HG02981 (cell line): ENCODE measurements around the gene JMJD7.

Experiments used
- ATAC-seq: cut with Tn5 transposase; IDR thresholded peaks from one replicate; pipeline ENCODE4 v1.9.1; 2021; ENCODE audit warnings: mild to moderate bottlenecking, moderate library complexity; ENCODE audit not compliant: unreplicated experiment

JMJD7 gene

GRCh38 chr15:41881550-41881919 lies 53.6 kb downstream of the JMJD7 start:
- no peak for ATAC-seq

GRCh38 chr15:41881920-41882688 lies 54.2 kb downstream of the JMJD7 start:
- ATAC-seq = no peak

DNA sequence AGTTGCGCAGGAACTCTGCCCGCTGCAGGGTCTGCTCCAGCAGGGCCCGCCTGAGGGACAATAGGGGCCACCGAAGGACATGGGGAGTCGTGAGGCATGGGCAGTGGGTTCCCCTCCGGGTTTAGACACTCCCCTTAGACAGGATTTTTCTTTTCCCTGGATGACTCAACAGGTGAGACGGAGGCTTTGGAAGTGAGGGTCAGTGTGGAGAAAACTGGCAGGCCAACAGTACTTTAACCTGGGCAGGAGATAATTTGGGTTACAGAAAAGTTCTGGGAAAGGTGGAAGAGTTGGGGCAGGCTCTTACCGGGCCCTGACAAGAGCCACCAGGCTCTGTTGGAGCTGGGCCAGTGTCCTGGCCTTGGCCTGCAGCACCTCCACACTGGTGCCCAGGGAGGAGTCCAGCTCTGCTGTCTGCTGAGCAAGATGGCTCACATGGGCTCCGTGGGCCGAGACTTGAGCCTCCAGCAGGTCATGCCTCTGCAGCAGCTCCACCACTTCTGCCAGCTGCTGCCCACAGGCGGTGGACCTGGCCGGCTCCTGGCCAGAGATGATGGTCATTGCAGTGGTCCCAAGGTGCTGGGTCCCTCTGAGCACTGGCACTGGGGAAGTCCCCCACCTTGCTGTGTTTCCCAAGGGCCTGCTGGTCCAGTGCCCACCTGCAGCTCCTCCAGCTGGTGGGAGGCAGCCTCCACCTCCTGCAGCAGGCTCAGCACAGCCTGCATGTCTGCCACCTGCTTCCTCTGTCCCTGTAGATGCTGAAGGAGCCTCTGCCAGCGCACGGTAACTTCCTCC lies 55.0 kb downstream of the JMJD7 start:
- no peak for ATAC-seq

DNA sequence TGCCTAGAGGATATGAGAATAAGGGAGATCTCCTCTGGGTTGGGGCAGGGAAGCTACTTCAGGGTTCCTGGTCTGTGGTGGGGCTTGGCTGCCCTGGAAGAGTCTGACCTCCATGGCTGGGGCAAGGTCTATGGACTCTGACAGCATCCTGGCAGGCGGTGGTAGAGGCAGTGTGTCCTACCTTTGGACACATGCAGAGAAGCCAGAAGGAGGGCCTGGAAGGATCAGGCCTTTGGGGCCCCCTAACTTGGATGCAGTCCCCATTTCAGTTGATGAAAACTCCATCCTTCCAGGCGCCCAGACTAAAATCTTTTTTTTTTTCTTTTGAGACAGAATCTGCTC lies 55.6 kb downstream of the JMJD7 start:
- no peak for ATAC-seq

- ATAC-seq = no peak
Measured at GRCh38 chr15:41884458-41884857, 56.6 kb downstream of the JMJD7 start.

GRCh38 chr15:41885321-41885720 lies 57.4 kb downstream of the JMJD7 start:
- ATAC-seq = no peak

DNA sequence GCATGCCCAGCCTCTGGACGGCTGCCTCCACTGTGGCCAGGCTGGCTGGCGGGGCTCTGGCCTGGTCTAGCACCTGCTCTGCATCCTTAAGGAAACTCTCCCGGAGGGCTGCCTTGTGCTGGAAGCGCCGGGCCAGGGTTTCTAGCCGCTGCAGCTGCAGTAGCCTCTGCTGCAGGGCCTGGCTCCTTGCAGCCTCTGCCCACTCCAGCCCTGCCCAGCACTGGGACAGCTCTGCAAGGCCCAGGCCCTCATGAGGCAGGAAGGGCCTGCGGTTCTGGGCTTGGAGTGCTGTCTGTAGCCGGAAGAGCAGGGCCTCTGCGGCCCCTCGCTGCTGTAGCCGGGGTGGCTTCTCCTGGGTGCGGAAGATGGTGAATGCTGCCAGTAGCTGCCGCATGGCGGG lies 57.9 kb downstream of the JMJD7 start:
- ATAC-seq = no peak

- ATAC-seq = no peak
Measured at GRCh38 chr15:41886741-41887140, 58.8 kb downstream of the JMJD7 start.

GRCh38 chr15:41887161-41887560 lies 59.3 kb downstream of the JMJD7 start:
- ATAC-seq = no peak
